ENCODE data around the gene ULK3.

The ULK3 gene

GRCh38 chr15:74850393-74850792, 7.4 kb upstream of the ULK3 start:
- peaks cover 31% of the 10 kb centered on the region for H3K79me2 ChIP-seq (ENCODE audit: low read length)
- TF ChIP-seq EZH2phosphoT487 (IDR thresholded peaks at IDR 0.05; ENCODE audit: low read depth) = no peak
- TF ChIP-seq, protein P1, sequence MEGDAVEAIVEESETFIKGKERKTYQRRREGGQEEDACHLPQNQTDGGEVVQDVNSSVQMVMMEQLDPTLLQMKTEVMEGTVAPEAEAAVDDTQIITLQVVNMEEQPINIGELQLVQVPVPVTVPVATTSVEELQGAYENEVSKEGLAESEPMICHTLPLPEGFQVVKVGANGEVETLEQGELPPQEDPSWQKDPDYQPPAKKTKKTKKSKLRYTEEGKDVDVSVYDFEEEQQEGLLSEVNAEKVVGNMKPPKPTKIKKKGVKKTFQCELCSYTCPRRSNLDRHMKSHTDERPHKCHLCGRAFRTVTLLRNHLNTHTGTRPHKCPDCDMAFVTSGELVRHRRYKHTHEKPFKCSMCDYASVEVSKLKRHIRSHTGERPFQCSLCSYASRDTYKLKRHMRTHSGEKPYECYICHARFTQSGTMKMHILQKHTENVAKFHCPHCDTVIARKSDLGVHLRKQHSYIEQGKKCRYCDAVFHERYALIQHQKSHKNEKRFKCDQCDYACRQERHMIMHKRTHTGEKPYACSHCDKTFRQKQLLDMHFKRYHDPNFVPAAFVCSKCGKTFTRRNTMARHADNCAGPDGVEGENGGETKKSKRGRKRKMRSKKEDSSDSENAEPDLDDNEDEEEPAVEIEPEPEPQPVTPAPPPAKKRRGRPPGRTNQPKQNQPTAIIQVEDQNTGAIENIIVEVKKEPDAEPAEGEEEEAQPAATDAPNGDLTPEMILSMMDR (IDR thresholded peaks at IDR 0.05; ENCODE audit: low read depth, low read length) = no peak
- H3K9me3 ChIP-seq (ENCODE audit: insufficient read depth, low read length) = no peaks in the 10 kb centered on the region
- no peak overlapping the region for H3K4me3 ChIP-seq (ENCODE audit: low read length)
- H3K36me3 ChIP-seq (replicated peaks; ENCODE audit: low read depth, low read length) = peaks cover 60% of the 10 kb centered on the region
- H2AFZ ChIP-seq (ENCODE audit: low read depth, low read length) = no peak overlapping the region
- no peak overlapping the region for H3K9ac ChIP-seq (ENCODE audit: low read length)
- no peak overlapping the region for H3K4me2 ChIP-seq (ENCODE audit: low read length)
- no peaks in the 10 kb centered on the region for H4K20me1 ChIP-seq (ENCODE audit: insufficient read depth, low read length)
- H3K27me3 ChIP-seq (ENCODE audit: low read depth, low read length) = no peaks in the 10 kb centered on the region
- peaks cover 35% of the 10 kb centered on the region for H3K4me1 ChIP-seq (ENCODE audit: low read length)
- H3K27ac ChIP-seq (ENCODE audit: low read length) = no peak overlapping the region

DNA sequence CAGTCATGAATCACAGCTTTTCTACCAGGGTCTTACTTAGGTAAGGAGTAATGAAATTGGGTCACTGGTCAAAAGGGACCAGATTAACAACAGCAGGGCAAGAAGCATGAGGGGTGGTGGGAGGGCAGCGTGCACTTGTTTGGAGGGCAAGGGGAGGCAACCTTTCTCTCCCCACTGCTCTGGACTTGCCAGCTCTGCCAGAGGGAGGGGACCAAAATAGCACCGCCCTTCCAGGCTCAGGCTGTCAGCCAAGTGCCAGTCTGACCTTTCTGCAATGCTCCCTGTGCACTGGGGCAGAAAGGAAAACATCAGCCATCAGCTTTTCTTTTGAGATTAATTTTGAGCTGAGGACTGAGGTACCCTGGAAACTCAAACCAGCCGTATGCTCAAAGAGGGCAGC, 4.5 kb upstream of the ULK3 start:
- Histone ChIP-seq H3K9ac (ENCODE audit: low read length) (no peak overlapping the region), H3K9me3 (ENCODE audit: insufficient read depth, low read length) (no peaks in the 10 kb centered on the region), H3K4me3 (ENCODE audit: low read length) (no peak overlapping the region), H3K4me1 (ENCODE audit: low read length) (peaks cover 29% of the 10 kb centered on the region), H4K20me1 (ENCODE audit: insufficient read depth, low read length) (no peaks in the 10 kb centered on the region), H3K79me2 (ENCODE audit: low read length) (peaks cover 13% of the 10 kb centered on the region), H2AFZ (ENCODE audit: low read depth, low read length) (no peak overlapping the region), H3K27me3 (ENCODE audit: low read depth, low read length) (no peaks in the 10 kb centered on the region), H3K27ac (ENCODE audit: low read length) (no peak overlapping the region), H3K4me2 (ENCODE audit: low read length) (no peak overlapping the region), H3K36me3 (replicated peaks; ENCODE audit: low read depth, low read length) (peaks cover 62% of the 10 kb centered on the region)
- TF ChIP-seq, protein P1 (IDR thresholded peaks at IDR 0.05; ENCODE audit: low read depth, low read length) = no peak
- TF ChIP-seq EZH2phosphoT487 (IDR thresholded peaks at IDR 0.05; ENCODE audit: low read depth) = no peak

DNA sequence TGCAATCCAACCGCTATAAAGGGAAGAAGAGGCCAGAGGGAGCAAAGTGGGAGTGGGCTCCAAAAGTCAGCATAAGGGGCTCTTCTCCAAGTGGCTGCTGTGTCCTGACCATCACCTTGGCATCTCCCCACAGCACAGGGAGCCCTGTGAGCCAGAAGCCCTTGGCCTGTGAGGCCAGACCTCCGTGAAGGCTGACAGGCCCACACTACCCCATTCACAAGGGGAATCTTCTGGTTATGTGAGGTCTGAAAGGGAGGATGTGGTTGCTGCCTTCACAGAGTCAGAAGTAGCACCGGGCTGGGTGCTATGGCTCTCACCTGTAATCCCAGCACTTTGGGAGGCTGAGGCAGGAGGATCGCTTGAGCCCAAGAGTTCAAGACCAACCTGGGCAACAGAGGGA, 2.6 kb upstream of the ULK3 start:
- Histone ChIP-seq H2AFZ (ENCODE audit: low read depth, low read length) (no peak overlapping the region), H3K9ac (ENCODE audit: low read length) (no peak overlapping the region), H3K4me1 (ENCODE audit: low read length) (peaks cover 38% of the 10 kb centered on the region), H4K20me1 (ENCODE audit: insufficient read depth, low read length) (no peaks in the 10 kb centered on the region), H3K9me3 (ENCODE audit: insufficient read depth, low read length) (no peaks in the 10 kb centered on the region), H3K4me2 (ENCODE audit: low read length) (no peak overlapping the region), H3K27me3 (ENCODE audit: low read depth, low read length) (no peaks in the 10 kb centered on the region), H3K27ac (ENCODE audit: low read length) (peak overlapping the region; percentile 79), H3K4me3 (ENCODE audit: low read length) (no peak overlapping the region), H3K79me2 (ENCODE audit: low read length) (peaks cover 20% of the 10 kb centered on the region), H3K36me3 (replicated peaks; ENCODE audit: low read depth, low read length) (peaks cover 55% of the 10 kb centered on the region)
- TF ChIP-seq, protein P1 (IDR thresholded peaks at IDR 0.05; ENCODE audit: low read depth, low read length) = no peak
- TF ChIP-seq EZH2phosphoT487 (IDR thresholded peaks at IDR 0.05; ENCODE audit: low read depth) = no peak

- TF ChIP-seq, protein P1 (IDR thresholded peaks at IDR 0.05; ENCODE audit: low read depth, low read length) = no peak; the same call in 1 of the 2 replicates
- TF ChIP-seq EZH2phosphoT487 (IDR thresholded peaks at IDR 0.05; ENCODE audit: low read depth) = no peak
- Histone ChIP-seq H3K4me2 (ENCODE audit: low read length) (no peak overlapping the region), H2AFZ (ENCODE audit: low read depth, low read length) (no peak overlapping the region), H3K9ac (ENCODE audit: low read length) (no peak overlapping the region), H3K36me3 (replicated peaks; ENCODE audit: low read depth, low read length) (peaks cover 52% of the 10 kb centered on the region), H3K79me2 (ENCODE audit: low read length) (peaks cover 19% of the 10 kb centered on the region), H3K27ac (ENCODE audit: low read length) (peak overlapping the region; percentile 79), H3K4me1 (ENCODE audit: low read length) (peaks cover 36% of the 10 kb centered on the region), H4K20me1 (ENCODE audit: insufficient read depth, low read length) (no peaks in the 10 kb centered on the region), H3K27me3 (ENCODE audit: low read depth, low read length) (no peaks in the 10 kb centered on the region), H3K4me3 (ENCODE audit: low read length) (no peak overlapping the region), H3K9me3 (ENCODE audit: insufficient read depth, low read length) (no peaks in the 10 kb centered on the region)
Measured at GRCh38 chr15:74845208-74845568, 2.2 kb upstream of the ULK3 start.

All from OCI-LY3 (cell line).